SK-N-SH (cell line): ENCODE measurements around the gene METTL15. TPM values are rescaled to one million over a fixed set of nuclear protein-coding genes. Genes with fewer than 3 reads are reported as not detected.

ENCODE experiments used
- CTCF ChIA-PET: fragments of 300-600, 350-600 bp; formaldehyde crosslinking; extraction: SDS; loops from one replicate; lab custom pipeline; 2021; lab: Yijun Ruan, JAX
- POLR2A ChIA-PET: fragments of 350-600 bp; sonication (Branson Sonifier 250); formaldehyde crosslinking; extraction: SDS; loops from one replicate; lab custom pipeline; 2020; ENCODE audit warnings: antibody characterized with exemption, inconsistent platforms; lab: Yijun Ruan, JAX
- DNase-seq: peaks from one replicate; pipeline ENCODE4 v3.0.0; 2012
- H2AFZ ChIP-seq: fragments of 200-600 bp; sonication (generic); 2 replicates; pipeline ENCODE4 v1.8.1; 2016; ENCODE audit warnings: antibody characterized with exemption, mild to moderate bottlenecking, low read depth
- H3F3A ChIP-seq: fragments of 200-600 bp; sonication (generic); replicated peaks from 2 replicates; pipeline ENCODE3; 2016; ENCODE audit warnings: antibody characterized with exemption, mild to moderate bottlenecking; ENCODE audit not compliant: insufficient read depth
- H3K27ac ChIP-seq, 2 experiments: fragments of 200-500 bp in 1 of 2; fragments of 200-600 bp in 1 of 2; sonication (Bioruptor generic) in 1 of 2; sonication (generic), shearing (Covaris generic) in 1 of 2; 2 replicates each; pipeline versions ENCODE4 v1.5.1 to v1.6.1; 2014 to 2016; ENCODE audit warnings: low read depth in 2 of 2, inconsistent platforms in 1 of 2, low read length in 1 of 2, mild to moderate bottlenecking in 1 of 2, mixed read lengths in 1 of 2
- H3K27me3 ChIP-seq: fragments of 200-600 bp; sonication (generic), shearing (Covaris generic); 2 replicates; pipeline ENCODE4 v1.6.1; 2016; ENCODE audit warnings: mixed run types; ENCODE audit not compliant: insufficient read depth
- H3K36me3 ChIP-seq, 2 experiments: fragments of 200-500 bp in 1 of 2; fragments of 200-600 bp in 1 of 2; sonication (Bioruptor generic) in 1 of 2; sonication (generic) in 1 of 2; replicated peaks in 1 of 2; 2 replicates each; pipeline versions ENCODE3 to v1.5.1; 2014 to 2016; ENCODE audit warnings: low read length in 1 of 2, mild to moderate bottlenecking in 1 of 2; ENCODE audit not compliant: insufficient read depth in 2 of 2, control insufficient read depth in 1 of 2
- H3K4me1 ChIP-seq, 2 experiments: fragments of 200-500 bp in 1 of 2; fragments of 200-600 bp in 1 of 2; sonication (Bioruptor generic) in 1 of 2; sonication (generic), shearing (Covaris generic) in 1 of 2; 2 replicates each; pipeline versions ENCODE4 v1.5.1 to v1.6.1; 2014 to 2016; ENCODE audit warnings: low read depth in 1 of 2, low read length in 1 of 2, mixed run types in 1 of 2; ENCODE audit not compliant: insufficient read depth in 2 of 2, control insufficient read depth in 1 of 2
- H3K4me2 ChIP-seq: fragments of 200-600 bp; sonication (generic), shearing (Covaris generic); 2 replicates; pipeline ENCODE4 v1.6.1; 2017; ENCODE audit warnings: mixed run types
- H3K4me3 ChIP-seq, 2 experiments: fragments of 200-500 bp in 1 of 2; fragments of 200-600 bp in 1 of 2; sonication (Bioruptor generic) in 1 of 2; sonication (generic), shearing (Covaris generic) in 1 of 2; 2 replicates each; pipeline versions ENCODE4 v1.5.1 to v1.8.1; 2014 to 2016; ENCODE audit warnings: low read depth in 2 of 2, inconsistent platforms in 1 of 2, low read length in 1 of 2, mild to moderate bottlenecking in 1 of 2, mixed read lengths in 1 of 2, moderate library complexity in 1 of 2
- H3K79me2 ChIP-seq: fragments of 200-600 bp; sonication (generic); 2 replicates; pipeline ENCODE4 v1.8.1; 2017; ENCODE audit warnings: mild to moderate bottlenecking; ENCODE audit not compliant: insufficient read depth
- H3K9ac ChIP-seq: fragments of 200-600 bp; sonication (generic); 2 replicates; pipeline ENCODE4 v1.6.1; 2017; ENCODE audit warnings: mixed run types
- H3K9me2 ChIP-seq: fragments of 200-600 bp; sonication (generic); 2 replicates; pipeline ENCODE4 v1.6.1; 2017; ENCODE audit warnings: mixed run types
- H3K9me3 ChIP-seq: fragments of 200-600 bp; sonication (generic); 2 replicates; pipeline ENCODE4 v1.6.1; 2017; ENCODE audit warnings: mixed run types, mild to moderate bottlenecking, moderate library complexity
- H4K20me1 ChIP-seq: fragments of 200-600 bp; sonication (generic); 2 replicates; pipeline ENCODE4 v1.6.1; 2017; ENCODE audit warnings: mild to moderate bottlenecking, mixed run types; ENCODE audit not compliant: insufficient read depth
- GABPA ChIP-seq: IDR thresholded peaks from 2 replicates; pipeline ENCODE4 v1.4.0; 2012; ENCODE audit warnings: low read depth, mild to moderate bottlenecking
- JUND ChIP-seq: IDR thresholded peaks from 2 replicates; pipeline ENCODE4 v1.4.0; 2012
- MEF2A ChIP-seq: IDR thresholded peaks from 2 replicates; pipeline ENCODE4 v1.4.0; 2012; ENCODE audit warnings: low read depth, borderline replicate concordance
- NRF1 ChIP-seq: IDR thresholded peaks from 2 replicates; pipeline ENCODE4 v1.6.1; 2012; ENCODE audit warnings: low read depth, mild to moderate bottlenecking, low read length
- RAD21 ChIP-seq: IDR thresholded peaks from 2 replicates; pipeline ENCODE4 v1.6.1; 2012; ENCODE audit warnings: mild to moderate bottlenecking, low read length
- RCOR1 ChIP-seq: fragments of 150-350 bp; IDR thresholded peaks from 2 replicates; pipeline ENCODE4 v1.6.1; 2017; ENCODE audit warnings: antibody characterized with exemption, low read length
- RFX5 ChIP-seq: IDR thresholded peaks from 2 replicates; pipeline ENCODE4 v1.6.1; 2012; ENCODE audit warnings: mild to moderate bottlenecking, improper control_type of control experiment, low read length
- SMC3 ChIP-seq: IDR thresholded peaks from 2 replicates; pipeline ENCODE4 v1.6.1; 2012; ENCODE audit warnings: low read depth, low read length, improper control_type of control experiment
- WGBS: methylation state at CpG from one replicate; pipeline ENCODE4 v1.1.6; 2017; ENCODE audit warnings: low lambda C conversion rate; 5-methylcytosine and 5-hydroxymethylcytosine counted together
- polyA plus RNA-seq, 3 experiments: library from polyadenylated mRNA; depleted of rRNA; stranded (reverse); fragments of >200 nt; gene quantifications; 2 replicates each; pipeline ENCODE4 v1.2.3, GENCODE V29; 2012
- TF ChIP-seq, protein P1 (sequence below): IDR thresholded peaks from 2 replicates; pipeline ENCODE4 v1.6.1; 2012; ENCODE audit warnings: mild to moderate bottlenecking, low read depth, low read length, moderate library complexity
- TF ChIP-seq, protein P2 (sequence below): IDR thresholded peaks from 2 replicates; pipeline ENCODE4; 2012
- TF ChIP-seq, protein P3 (sequence below): fragments of 150-350 bp; IDR thresholded peaks from 2 replicates; pipeline ENCODE4 v1.6.1; 2017; ENCODE audit warnings: antibody characterized with exemption, low read length, low read depth, borderline replicate concordance
- TF ChIP-seq, protein P4 (sequence below): IDR thresholded peaks from 2 replicates; pipeline ENCODE4 v1.4.0; 2012; ENCODE audit warnings: low read depth, borderline replicate concordance

The METTL15 gene
- polyA plus RNA-seq, 1 of the 3 experiments (the other 2 are of a cell fraction) = 4.7 TPM

DNA sequence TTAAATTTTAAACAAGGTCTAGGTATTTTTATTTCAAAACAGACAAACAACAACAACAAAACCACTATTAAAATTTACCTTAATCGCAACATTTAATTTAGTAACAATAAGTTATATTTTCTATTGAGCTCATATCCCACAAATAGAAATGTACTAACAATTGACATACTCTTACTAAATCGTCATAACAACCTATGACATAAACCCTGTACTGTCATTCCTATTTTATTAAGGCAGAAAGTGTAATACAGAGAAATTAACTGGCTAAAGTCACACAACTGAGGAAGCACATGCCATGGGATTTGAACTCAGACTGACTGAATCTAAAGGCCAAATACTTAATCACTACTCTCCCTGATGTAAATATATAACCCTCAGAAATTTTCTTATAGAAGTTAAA is 3.2 kb upstream of the METTL15 start:
- Histone ChIP-seq H3K4me1 (peaks cover 13 to 47% of the 10 kb centered on the region in 2 experiments; a peak in 3 of 4 replicates), H3K9me3 (no peaks in the 10 kb centered on the region), H3K4me2 (no peak overlapping the region), H3K27ac (peak overlapping the region in 1 of 2 experiments; percentile 37; a peak in 3 of 4 replicates), H3F3A (peaks cover 25% of the 10 kb centered on the region), H3K4me3 (no peak overlapping the region), H4K20me1 (no peaks in the 10 kb centered on the region), H3K27me3 (no peaks in the 10 kb centered on the region), H2AFZ (no peak overlapping the region), H3K9me2 (no peaks in the 10 kb centered on the region), H3K36me3 (no peaks in the 10 kb centered on the region), H3K9ac (0 out of 2 replicates have a peak overlapping the region, but pooled peaks have one; percentile 2), H3K79me2 (peaks cover 90% of the 10 kb centered on the region)
- 83% methylated on average over 2 of the region's 2 CpGs for WGBS
- TF ChIP-seq NRF1 = no peak
- TF ChIP-seq, protein P1, sequence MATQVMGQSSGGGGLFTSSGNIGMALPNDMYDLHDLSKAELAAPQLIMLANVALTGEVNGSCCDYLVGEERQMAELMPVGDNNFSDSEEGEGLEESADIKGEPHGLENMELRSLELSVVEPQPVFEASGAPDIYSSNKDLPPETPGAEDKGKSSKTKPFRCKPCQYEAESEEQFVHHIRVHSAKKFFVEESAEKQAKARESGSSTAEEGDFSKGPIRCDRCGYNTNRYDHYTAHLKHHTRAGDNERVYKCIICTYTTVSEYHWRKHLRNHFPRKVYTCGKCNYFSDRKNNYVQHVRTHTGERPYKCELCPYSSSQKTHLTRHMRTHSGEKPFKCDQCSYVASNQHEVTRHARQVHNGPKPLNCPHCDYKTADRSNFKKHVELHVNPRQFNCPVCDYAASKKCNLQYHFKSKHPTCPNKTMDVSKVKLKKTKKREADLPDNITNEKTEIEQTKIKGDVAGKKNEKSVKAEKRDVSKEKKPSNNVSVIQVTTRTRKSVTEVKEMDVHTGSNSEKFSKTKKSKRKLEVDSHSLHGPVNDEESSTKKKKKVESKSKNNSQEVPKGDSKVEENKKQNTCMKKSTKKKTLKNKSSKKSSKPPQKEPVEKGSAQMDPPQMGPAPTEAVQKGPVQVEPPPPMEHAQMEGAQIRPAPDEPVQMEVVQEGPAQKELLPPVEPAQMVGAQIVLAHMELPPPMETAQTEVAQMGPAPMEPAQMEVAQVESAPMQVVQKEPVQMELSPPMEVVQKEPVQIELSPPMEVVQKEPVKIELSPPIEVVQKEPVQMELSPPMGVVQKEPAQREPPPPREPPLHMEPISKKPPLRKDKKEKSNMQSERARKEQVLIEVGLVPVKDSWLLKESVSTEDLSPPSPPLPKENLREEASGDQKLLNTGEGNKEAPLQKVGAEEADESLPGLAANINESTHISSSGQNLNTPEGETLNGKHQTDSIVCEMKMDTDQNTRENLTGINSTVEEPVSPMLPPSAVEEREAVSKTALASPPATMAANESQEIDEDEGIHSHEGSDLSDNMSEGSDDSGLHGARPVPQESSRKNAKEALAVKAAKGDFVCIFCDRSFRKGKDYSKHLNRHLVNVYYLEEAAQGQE = no peak
- TF ChIP-seq GABPA = no peak
- no peak for TF ChIP-seq JUND
- no peak for TF ChIP-seq RCOR1
- TF ChIP-seq, protein P2, sequence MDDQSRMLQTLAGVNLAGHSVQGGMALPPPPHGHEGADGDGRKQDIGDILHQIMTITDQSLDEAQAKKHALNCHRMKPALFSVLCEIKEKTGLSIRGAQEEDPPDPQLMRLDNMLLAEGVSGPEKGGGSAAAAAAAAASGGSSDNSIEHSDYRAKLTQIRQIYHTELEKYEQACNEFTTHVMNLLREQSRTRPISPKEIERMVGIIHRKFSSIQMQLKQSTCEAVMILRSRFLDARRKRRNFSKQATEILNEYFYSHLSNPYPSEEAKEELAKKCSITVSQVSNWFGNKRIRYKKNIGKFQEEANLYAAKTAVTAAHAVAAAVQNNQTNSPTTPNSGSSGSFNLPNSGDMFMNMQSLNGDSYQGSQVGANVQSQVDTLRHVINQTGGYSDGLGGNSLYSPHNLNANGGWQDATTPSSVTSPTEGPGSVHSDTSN = no peak
- no peak for TF ChIP-seq MEF2A
- no peak for TF ChIP-seq RFX5
- ChIA-PET CTCF (interaction anchor here (1.2 kb wide), 1 partner anchor 405 kb away, joined by 4 read pairs; the partner anchor contains the start of gene BDNF), POLR2A (no interaction called here)
- DNase-seq = no peak

DNA sequence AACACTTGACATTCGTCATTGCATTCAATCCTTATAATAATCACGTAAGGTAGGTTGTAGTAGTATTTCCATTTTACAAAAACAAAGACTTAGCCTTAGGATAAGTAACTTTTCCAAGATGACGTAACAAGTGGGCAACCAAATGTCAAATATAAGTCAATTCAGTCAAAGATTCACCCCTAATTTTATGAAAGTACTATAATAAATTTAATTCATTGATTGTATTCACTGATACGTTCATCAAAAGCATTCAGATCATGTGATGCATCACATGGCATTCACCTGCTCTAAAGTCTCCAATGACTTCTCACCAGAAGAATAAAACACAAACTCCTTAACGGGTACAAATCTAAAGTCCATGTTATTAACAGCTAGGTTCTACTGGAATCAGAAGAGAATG is 2.3 kb upstream of the METTL15 start:
- no peak for TF ChIP-seq RAD21
- TF ChIP-seq, protein P3, sequence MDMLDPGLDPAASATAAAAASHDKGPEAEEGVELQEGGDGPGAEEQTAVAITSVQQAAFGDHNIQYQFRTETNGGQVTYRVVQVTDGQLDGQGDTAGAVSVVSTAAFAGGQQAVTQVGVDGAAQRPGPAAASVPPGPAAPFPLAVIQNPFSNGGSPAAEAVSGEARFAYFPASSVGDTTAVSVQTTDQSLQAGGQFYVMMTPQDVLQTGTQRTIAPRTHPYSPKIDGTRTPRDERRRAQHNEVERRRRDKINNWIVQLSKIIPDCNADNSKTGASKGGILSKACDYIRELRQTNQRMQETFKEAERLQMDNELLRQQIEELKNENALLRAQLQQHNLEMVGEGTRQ = peak; percentile 36; the same call in 1 of the 2 replicates
- TF ChIP-seq SMC3 = no peak
- TF ChIP-seq, protein P4, sequence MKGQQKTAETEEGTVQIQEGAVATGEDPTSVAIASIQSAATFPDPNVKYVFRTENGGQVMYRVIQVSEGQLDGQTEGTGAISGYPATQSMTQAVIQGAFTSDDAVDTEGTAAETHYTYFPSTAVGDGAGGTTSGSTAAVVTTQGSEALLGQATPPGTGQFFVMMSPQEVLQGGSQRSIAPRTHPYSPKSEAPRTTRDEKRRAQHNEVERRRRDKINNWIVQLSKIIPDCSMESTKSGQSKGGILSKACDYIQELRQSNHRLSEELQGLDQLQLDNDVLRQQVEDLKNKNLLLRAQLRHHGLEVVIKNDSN = peak; percentile 79
- CTCF ChIA-PET = interaction anchor here (0.6 kb wide), 1 partner anchor 217 kb away, joined by 3 read pairs; no protein-coding TSS in a partner anchor
- peak overlapping the region; percentile 86 for H3K4me2 ChIP-seq
- peak overlapping the region; percentile 42; the same call in 1 of the 2 replicates for H2AFZ ChIP-seq
- no peaks in the 10 kb centered on the region for H3K27me3 ChIP-seq
- H3K79me2 ChIP-seq = peaks cover 89% of the 10 kb centered on the region
- POLR2A ChIA-PET = no interaction called here
- H3K27ac ChIP-seq = peak overlapping the region; percentile 9 to 91; a peak in 3 of 4 replicates
- H4K20me1 ChIP-seq = no peaks in the 10 kb centered on the region
- no peaks in the 10 kb centered on the region for H3K36me3 ChIP-seq
- H3K9ac ChIP-seq = peak overlapping the region; percentile 18; the same call in 1 of the 2 replicates
- H3K4me3 ChIP-seq = peak overlapping the region; percentile 82 to 87; a peak in 3 of 4 replicates
- WGBS = 53% methylated on average over 5 of the region's 5 CpGs
- peaks cover 15 to 47% of the 10 kb centered on the region in 2 experiments; a peak in 3 of 4 replicates for H3K4me1 ChIP-seq
- H3K9me2 ChIP-seq = no peaks in the 10 kb centered on the region
- peaks cover 22% of the 10 kb centered on the region for H3F3A ChIP-seq
- DNase-seq = no peak
- no peaks in the 10 kb centered on the region for H3K9me3 ChIP-seq
